ENCODE results near the gene PIK3CB.

GRCh38 chr3:138705675-138706074 is 129.1 kb downstream of the PIK3CB start:
- TF ChIP-seq CTCF (tag by site-specific recombination; IDR thresholded peaks at IDR 0.05) (no peak), ZBTB8A (tag by site-specific recombination; IDR thresholded peaks at IDR 0.05) (no peak), ZNF530 (tag by site-specific recombination; IDR thresholded peaks at IDR 0.05; ENCODE audit: low read depth) (no peak), KLF8 (tag by site-specific recombination; IDR thresholded peaks at IDR 0.05) (no peak), ZNF302 (tag by site-specific recombination; IDR thresholded peaks at IDR 0.05; ENCODE audit: low read depth) (no peak), ZNF707 (tag by site-specific recombination; IDR thresholded peaks at IDR 0.05) (no peak), PRDM1 (tag by site-specific recombination; IDR thresholded peaks at IDR 0.05) (no peak)

Data from HEK293 (cell line).